C4-2B (cell line): Measurements from ENCODE around the gene ANO3.

Experiments used
- H3K27ac ChIP-seq: fragments of 450-650 bp; 2 replicates; pipeline ENCODE4 v1.5.1; 2017
- CTCF ChIP-seq: fragments of 450-650 bp; conservative IDR thresholded peaks from 2 replicates; pipeline ENCODE4 v1.5.1; 2017; ENCODE audit warnings: mild to moderate bottlenecking
- ZFX ChIP-seq: fragments of 450-650 bp; IDR thresholded peaks from 2 replicates; pipeline ENCODE4 v1.6.1; 2017

Gene ANO3

GRCh38 chr11:26556582-26556981 lies 224.7 kb downstream of the ANO3 start:
- TF ChIP-seq ZFX = no peak
- no peak for TF ChIP-seq CTCF
- no peak overlapping the region for H3K27ac ChIP-seq

- TF ChIP-seq ZFX (no peak), CTCF (no peak)
- no peak overlapping the region for H3K27ac ChIP-seq
Observed at GRCh38 chr11:26557666-26558065, 225.7 kb downstream of the ANO3 start.

GRCh38 chr11:26558190-26558589 lies 226.3 kb downstream of the ANO3 start:
- TF ChIP-seq ZFX (no peak), CTCF (no peak)
- no peak overlapping the region for H3K27ac ChIP-seq

GRCh38 chr11:26569646-26570045 lies 237.7 kb downstream of the ANO3 start:
- no peak for TF ChIP-seq ZFX

GRCh38 chr11:26571861-26572654 lies 240.1 kb downstream of the ANO3 start, which contains the start of gene MUC15:
MUC15 (minus strand) TSS chr11:26572263; CDS start chr11:26567094, 5,169 bp downstream.
- H3K27ac ChIP-seq = no peak within 1 kb of the TSS
- no peak for TF ChIP-seq ZFX
- TF ChIP-seq CTCF = no peak

More at GRCh38 chr11:26569646-26570045, 237.7 kb downstream of the ANO3 start:
- H3K27ac ChIP-seq = no peak overlapping the region

- TF ChIP-seq CTCF = no peak
- H3K27ac ChIP-seq = no peak overlapping the region
Observed at GRCh38 chr11:26572770-26573402, 241.0 kb downstream of the ANO3 start.

- no peak overlapping the region for H3K27ac ChIP-seq
- TF ChIP-seq ZFX (no peak), CTCF (no peak)
Observed at GRCh38 chr11:26573896-26574295, 242.0 kb downstream of the ANO3 start.
